Measurements from ENCODE around the gene RLF. TPM values are rescaled to one million over a fixed set of nuclear protein-coding genes. Genes with fewer than 3 reads are reported as not detected.

RLF gene
- total and polyA plus RNA-seq, 9 of the 15 experiments (the other 6 are each of a cell fraction or from before 2014, with no cell fraction given): 3.6 to 35.0 (median 21.2) TPM

GRCh38 chr1:40252601-40253000, 91.4 kb downstream of the RLF start:
- no peak for DNase-seq (ENCODE audit: extremely low read depth in 1 of 4, low spot score in 3 of 4)
- no peak for TF ChIP-seq CREM (IDR thresholded peaks at IDR 0.05; ENCODE audit: low read depth)
- TF ChIP-seq HDAC2 (IDR thresholded peaks at IDR 0.05): no peak
- TF ChIP-seq MIER1 (IDR thresholded peaks at IDR 0.05; ENCODE audit: low read depth): no peak
- no peak for TF ChIP-seq VEZF1 (CRISPR knock-in tag; IDR thresholded peaks at IDR 0.05)
- no peak for TF ChIP-seq THAP12 (CRISPR knock-in tag; IDR thresholded peaks at IDR 0.05)
- TF ChIP-seq THRAP3 (IDR thresholded peaks at IDR 0.05; ENCODE audit: borderline replicate concordance): no peak
- no peak for TF ChIP-seq MYC (IDR thresholded peaks at IDR 0.05; ENCODE audit: low read depth, low read length)
- TF ChIP-seq MYC (CRISPR knock-in tag; IDR thresholded peaks at IDR 0.05; ENCODE audit: borderline replicate concordance, low read depth): no peak
- TF ChIP-seq MEF2A (IDR thresholded peaks at IDR 0.05; ENCODE audit: control insufficient read depth, low read depth, low read length): no peak
- TF ChIP-seq TRIM24 (IDR thresholded peaks at IDR 0.05): no peak
- no peak for TF ChIP-seq KLF1 (tag; IDR thresholded peaks at IDR 0.05)
- TF ChIP-seq ZC3H11A (IDR thresholded peaks at IDR 0.05; ENCODE audit: low read depth, low read length): no peak
- no peak for TF ChIP-seq ETS1 (conservative IDR thresholded peaks at IDR 0.05; ENCODE audit: control insufficient read depth, low read depth, low read length)
- TF ChIP-seq MEIS2 (IDR thresholded peaks at IDR 0.05; ENCODE audit: partially characterized antibody): no peak
- Histone ChIP-seq H4K20me1 (replicated peaks; ENCODE audit: control insufficient read depth, insufficient read depth, low read length) (no peaks in the 10 kb centered on the region), H3K9ac (ENCODE audit: insufficient read depth in 1 of 2, low read depth in 2 of 2, low read length in 2 of 2) (no peak overlapping the region), H3K79me2 (ENCODE audit: control insufficient read depth, insufficient read depth, low read length) (peaks cover 24% of the 10 kb centered on the region), H3K36me3 (ENCODE audit: control insufficient read depth, insufficient read depth, low read length) (peaks cover 3% of the 10 kb centered on the region; the same call in 1 of the 3 replicates), H3K4me3 (no peak overlapping the region), H3K27ac (ENCODE audit: extremely low read depth, low read depth, low read length) (no peak overlapping the region), H3K9me1 (ENCODE audit: control insufficient read depth, insufficient read depth, low read length) (no peaks in the 10 kb centered on the region), H3K9me3 (replicated peaks; ENCODE audit: control insufficient read depth, insufficient read depth, low read depth, low read length) (no peaks in the 10 kb centered on the region), H3K27me3 (ENCODE audit: control insufficient read depth in 2 of 2, insufficient read depth in 2 of 2, low read length in 2 of 2) (no peaks in the 10 kb centered on the region), H3K4me1 (replicated peaks in 1 of 2; ENCODE audit: control insufficient read depth in 2 of 2, insufficient read depth in 2 of 2, low read length in 2 of 2) (peaks cover 0 to 9% of the 10 kb centered on the region in 2 experiments; a peak in 4 of 5 replicates), H2AFZ (ENCODE audit: low read depth, low read length) (no peak overlapping the region), H3K4me2 (ENCODE audit: insufficient read depth, low read length) (no peak overlapping the region)
- in situ Hi-C loops (cut with MboI): no loop called here
- no peak for ATAC-seq
- no TSS peak for BruUV-seq (replicated peaks)
- ChIA-PET POLR2A (no interaction called here), CTCF (ENCODE audit: low intra/inter-chr PET ratio) (no interaction called here)
- FAIRE-seq: no peak
- WGBS (ENCODE audit: insufficient coverage, low coverage, missing lambda C conversion rate): 71% methylated on average over 2 of the region's 2 CpGs
- intact Hi-C loops (cut with micrococcal nuclease): no loop called here
